Mesenchymal stem cell (in vitro differentiated cells and primary cell): ENCODE data around the gene AMIGO2.

Experiments
- DNase-seq: peaks from one replicate; pipeline ENCODE4 v3.0.0-alpha.2; 2013
- H2AFZ ChIP-seq: one replicate; pipeline ENCODE4 v1.6.1; 2013; ENCODE audit warnings: low read depth, mild to moderate bottlenecking, control low read depth, inconsistent platforms, low read length, moderate library complexity
- H2AK5ac ChIP-seq: 2 replicates; pipeline ENCODE4 v1.6.1; 2013; ENCODE audit warnings: low read length, moderate library complexity, mild to moderate bottlenecking, inconsistent platforms; ENCODE audit not compliant: severe bottlenecking
- H2BK120ac ChIP-seq: one replicate; pipeline ENCODE4 v1.6.1; 2013; ENCODE audit warnings: low read depth, mild to moderate bottlenecking, inconsistent platforms, low read length, moderate library complexity
- H2BK12ac ChIP-seq, 2 experiments: one replicate each; pipeline ENCODE4 v1.6.1; 2013; ENCODE audit warnings: inconsistent platforms in 2 of 2, low read length in 2 of 2, mild to moderate bottlenecking in 2 of 2, moderate library complexity in 2 of 2, control low read depth in 1 of 2
- H2BK15ac ChIP-seq: one replicate; pipeline ENCODE4 v1.6.1; 2013; ENCODE audit warnings: mild to moderate bottlenecking, low read depth, inconsistent platforms; ENCODE audit not compliant: poor library complexity, severe bottlenecking
- H2BK5ac ChIP-seq: 2 replicates; pipeline ENCODE4 v1.6.1; 2013; ENCODE audit warnings: low read depth, mild to moderate bottlenecking, low read length, control low read depth, inconsistent platforms; ENCODE audit not compliant: poor library complexity, severe bottlenecking
- H3K14ac ChIP-seq, 2 experiments: one replicate each; pipeline ENCODE4 v1.6.1; 2013; ENCODE audit warnings: inconsistent platforms in 2 of 2, low read length in 2 of 2, control low read depth in 1 of 2, mild to moderate bottlenecking in 1 of 2, moderate library complexity in 1 of 2
- H3K18ac ChIP-seq, 2 experiments: one replicate each; pipeline ENCODE4 v1.6.1; 2013; ENCODE audit warnings: inconsistent platforms in 2 of 2, low read length in 2 of 2, control low read depth in 1 of 2, low read depth in 1 of 2, mild to moderate bottlenecking in 1 of 2
- H3K23ac ChIP-seq, 2 experiments: one replicate each; pipeline ENCODE4 v1.6.1; 2013; ENCODE audit warnings: inconsistent platforms in 2 of 2, low read length in 2 of 2, mild to moderate bottlenecking in 2 of 2, moderate library complexity in 2 of 2, control low read depth in 1 of 2
- H3K27ac ChIP-seq: 2 replicates; pipeline ENCODE4 v1.5.1; 2013; ENCODE audit warnings: mild to moderate bottlenecking, moderate library complexity, low read length, control low read depth, inconsistent platforms; ENCODE audit not compliant: poor library complexity, severe bottlenecking
- H3K27me3 ChIP-seq, 2 experiments: 2 replicates each; pipeline versions ENCODE4 v1.6.1 to v1.7.0; 2013; ENCODE audit warnings: low read length in 2 of 2, mild to moderate bottlenecking in 2 of 2, moderate library complexity in 2 of 2, control low read depth in 1 of 2, inconsistent platforms in 1 of 2; ENCODE audit not compliant: control insufficient read depth in 1 of 2, insufficient read depth in 1 of 2
- H3K36me3 ChIP-seq, 2 experiments: 2 replicates each; pipeline versions ENCODE4 v1.6.1 to v1.7.0; 2013; ENCODE audit warnings: low read length in 2 of 2, control low read depth in 1 of 2, inconsistent platforms in 1 of 2, low read depth in 1 of 2, mild to moderate bottlenecking in 1 of 2; ENCODE audit not compliant: insufficient read depth in 2 of 2, control insufficient read depth in 1 of 2
- H3K4ac ChIP-seq, 2 experiments: one replicate each; pipeline ENCODE4 v1.6.1; 2013; ENCODE audit warnings: inconsistent platforms in 2 of 2, low read length in 2 of 2, mild to moderate bottlenecking in 2 of 2, moderate library complexity in 2 of 2, control low read depth in 1 of 2, low read depth in 1 of 2
- H3K4me1 ChIP-seq: 2 replicates; pipeline ENCODE4 v1.6.1; 2013; ENCODE audit warnings: low read depth, low read length, control low read depth; ENCODE audit not compliant: control insufficient read depth, insufficient read depth
- H3K4me2 ChIP-seq: 2 replicates; pipeline ENCODE4 v1.6.1; 2013; ENCODE audit warnings: low read length, mild to moderate bottlenecking, inconsistent platforms; ENCODE audit not compliant: poor library complexity, severe bottlenecking
- H3K4me3 ChIP-seq, 2 experiments: 2 replicates each; pipeline versions ENCODE4 v1.5.1 to v1.7.0; 2013; ENCODE audit warnings: low read length in 2 of 2, mild to moderate bottlenecking in 2 of 2, control low read depth in 1 of 2, low read depth in 1 of 2; ENCODE audit not compliant: insufficient read depth in 1 of 2
- H3K79me1 ChIP-seq: replicated peaks from 2 replicates; pipeline ENCODE4 v1.6.1; 2013; ENCODE audit warnings: mild to moderate bottlenecking, control low read depth, low read length, inconsistent platforms; ENCODE audit not compliant: poor library complexity, severe bottlenecking
- H3K9ac ChIP-seq: 2 replicates; pipeline ENCODE4 v1.7.0; 2013; ENCODE audit warnings: mild to moderate bottlenecking, low read length, moderate library complexity
- H3K9me3 ChIP-seq: 2 replicates; pipeline ENCODE4 v1.7.0; 2013; ENCODE audit warnings: mild to moderate bottlenecking, low read length; ENCODE audit not compliant: control insufficient read depth
- H4K8ac ChIP-seq: one replicate; pipeline ENCODE4 v1.6.1; 2013; ENCODE audit warnings: inconsistent platforms, mild to moderate bottlenecking, low read length, moderate library complexity
- H4K91ac ChIP-seq: one replicate; pipeline ENCODE4 v1.6.1; 2013; ENCODE audit warnings: mild to moderate bottlenecking, low read length, inconsistent platforms
- WGBS: methylation state at CpG from one replicate; pipeline ENCODE4 v1.1.7; 2013; ENCODE audit warnings: mixed read lengths; 5-methylcytosine and 5-hydroxymethylcytosine counted together

The AMIGO2 gene

GRCh38 chr12:47073951-47074350 is 5.8 kb downstream of the AMIGO2 start:
- Histone ChIP-seq H3K79me1 (peaks cover 4% of the 10 kb centered on the region), H4K8ac (no peak overlapping the region), H2AK5ac (no peak overlapping the region), H3K14ac (no peak overlapping the region), H3K36me3 (peaks cover 0 to 3% of the 10 kb centered on the region in 2 experiments), H3K27me3 (peaks cover 0 to 55% of the 10 kb centered on the region in 2 experiments), H2BK120ac (no peak overlapping the region), H2BK5ac (no peak overlapping the region), H3K18ac (no peak overlapping the region), H3K4me1 (peaks cover 7% of the 10 kb centered on the region), H4K91ac (no peak overlapping the region), H3K4me3 (no peak overlapping the region), H3K9me3 (no peaks in the 10 kb centered on the region), H3K4ac (no peak overlapping the region), H2AFZ (no peak overlapping the region), H3K23ac (no peak overlapping the region), H2BK12ac (no peak overlapping the region), H3K9ac (no peak overlapping the region), H2BK15ac (no peak overlapping the region), H3K4me2 (no peak overlapping the region), H3K27ac (no peak overlapping the region)
- no peak for DNase-seq
- WGBS: 83% methylated on average over 1 of the region's 3 CpGs

- Histone ChIP-seq H3K9me3 (no peaks in the 10 kb centered on the region), H2BK5ac (no peak overlapping the region), H3K79me1 (peaks cover 4% of the 10 kb centered on the region), H3K27ac (no peak overlapping the region), H4K8ac (no peak overlapping the region), H2BK12ac (no peak overlapping the region), H3K18ac (no peak overlapping the region), H3K4me3 (no peak overlapping the region), H3K9ac (no peak overlapping the region), H3K4ac (no peak overlapping the region), H3K4me2 (no peak overlapping the region), H2BK15ac (no peak overlapping the region), H3K4me1 (peaks cover 8% of the 10 kb centered on the region), H4K91ac (no peak overlapping the region), H2BK120ac (no peak overlapping the region), H3K27me3 (peaks cover 0 to 34% of the 10 kb centered on the region in 2 experiments), H3K14ac (no peak overlapping the region), H3K36me3 (no peaks in the 10 kb centered on the region), H3K23ac (no peak overlapping the region), H2AK5ac (no peak overlapping the region), H2AFZ (no peak overlapping the region)
- peak; percentile 13 for DNase-seq
- WGBS: 64% methylated on average over 3 of the region's 5 CpGs
These were observed 8.4 kb downstream of the AMIGO2 start for GRCh38 chr12:47071241-47071852.

GRCh38 chr12:47070310-47070709 is 9.4 kb downstream of the AMIGO2 start:
- Histone ChIP-seq H3K9ac (no peak overlapping the region), H2BK12ac (no peak overlapping the region), H3K79me1 (peaks cover under 1% of the 10 kb centered on the region), H3K4me3 (no peak overlapping the region), H3K27ac (no peak overlapping the region), H2AFZ (no peak overlapping the region), H3K14ac (no peak overlapping the region), H3K23ac (no peak overlapping the region), H3K4me2 (no peak overlapping the region), H4K91ac (no peak overlapping the region), H3K18ac (no peak overlapping the region), H2BK15ac (no peak overlapping the region), H2BK120ac (no peak overlapping the region), H3K9me3 (no peaks in the 10 kb centered on the region), H3K4ac (no peak overlapping the region), H4K8ac (no peak overlapping the region), H2BK5ac (no peak overlapping the region), H3K36me3 (no peaks in the 10 kb centered on the region), H3K27me3 (peaks cover 0 to 25% of the 10 kb centered on the region in 2 experiments), H2AK5ac (no peak overlapping the region), H3K4me1 (peaks cover 8% of the 10 kb centered on the region)
- 100% methylated on average over 1 of the region's 1 CpG for WGBS
- DNase-seq: no peak

- H2AK5ac ChIP-seq: no peak overlapping the region
- peak overlapping the region; percentile 23 for H4K8ac ChIP-seq
- no peak overlapping the region for H2BK120ac ChIP-seq
- WGBS: 46% methylated on average over 4 of the region's 6 CpGs
- no peak overlapping the region for H3K4me3 ChIP-seq
- no peak overlapping the region for H2BK12ac ChIP-seq
- H3K27me3 ChIP-seq: peaks cover 0 to 14% of the 10 kb centered on the region in 2 experiments
- H3K36me3 ChIP-seq: no peaks in the 10 kb centered on the region
- H3K4me2 ChIP-seq: no peak overlapping the region
- peaks cover 8% of the 10 kb centered on the region for H3K4me1 ChIP-seq
- H3K4ac ChIP-seq: no peak overlapping the region
- H3K79me1 ChIP-seq: no peaks in the 10 kb centered on the region
- no peaks in the 10 kb centered on the region for H3K9me3 ChIP-seq
- H3K14ac ChIP-seq: no peak overlapping the region
- DNase-seq: peak; percentile 37
- no peak overlapping the region for H2BK5ac ChIP-seq
- H3K27ac ChIP-seq: peak overlapping the region; percentile 21
- H2AFZ ChIP-seq: no peak overlapping the region
- H3K23ac ChIP-seq: no peak overlapping the region
- H3K18ac ChIP-seq: no peak overlapping the region
- H3K9ac ChIP-seq: no peak overlapping the region
- H2BK15ac ChIP-seq: no peak overlapping the region
- no peak overlapping the region for H4K91ac ChIP-seq
These were observed 11.2 kb downstream of the AMIGO2 start for GRCh38 chr12:47068539-47068938.
